PFSK-1 (cell line): ENCODE data around the gene SMIM45.

ENCODE experiments used
- POLR2AphosphoS5 ChIP-seq: IDR thresholded peaks from 2 replicates; pipeline ENCODE4 v1.6.1; 2012; ENCODE audit warnings: low read depth, mild to moderate bottlenecking, control low read depth, low read length, moderate library complexity
- SIN3A ChIP-seq: IDR thresholded peaks from 2 replicates; pipeline ENCODE4 v1.6.1; 2012; ENCODE audit warnings: mild to moderate bottlenecking, low read length, moderate library complexity, borderline replicate concordance; ENCODE audit not compliant: insufficient read depth
- TF ChIP-seq, protein P1 (sequence below), 2 experiments: IDR thresholded peaks; 2 replicates each; pipeline versions ENCODE4 v1.6.1 to v1.8.0; 2011 to 2012; ENCODE audit warnings: low read depth in 2 of 2, low read length in 2 of 2, control low read depth in 1 of 2, inconsistent platforms in 1 of 2, mild to moderate bottlenecking in 1 of 2, moderate library complexity in 1 of 2; ENCODE audit not compliant: insufficient read depth in 1 of 2

DNA sequence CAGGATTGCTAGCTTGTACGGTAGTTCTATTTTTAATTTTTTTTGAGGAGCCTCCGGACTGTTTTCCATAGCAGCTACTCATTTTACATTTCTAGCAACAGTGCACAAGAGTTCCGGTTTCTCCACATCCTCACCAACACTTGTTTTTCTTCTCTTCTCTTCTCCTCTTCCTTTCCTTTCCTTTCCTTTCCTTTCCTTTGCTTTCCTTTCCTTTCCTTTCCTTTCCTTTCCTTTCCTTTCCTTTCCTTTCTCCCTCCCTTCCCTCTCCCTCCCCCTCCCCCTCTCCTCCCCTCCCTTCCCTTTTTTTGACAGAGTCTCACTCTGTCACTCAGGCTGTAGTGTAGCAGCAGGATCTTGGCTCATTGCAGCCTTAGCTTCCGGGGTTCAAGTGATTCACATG is 56.0 kb downstream of the SMIM45 start:
- TF ChIP-seq SIN3A (no peak), POLR2AphosphoS5 (no peak)
- TF ChIP-seq, protein P1, sequence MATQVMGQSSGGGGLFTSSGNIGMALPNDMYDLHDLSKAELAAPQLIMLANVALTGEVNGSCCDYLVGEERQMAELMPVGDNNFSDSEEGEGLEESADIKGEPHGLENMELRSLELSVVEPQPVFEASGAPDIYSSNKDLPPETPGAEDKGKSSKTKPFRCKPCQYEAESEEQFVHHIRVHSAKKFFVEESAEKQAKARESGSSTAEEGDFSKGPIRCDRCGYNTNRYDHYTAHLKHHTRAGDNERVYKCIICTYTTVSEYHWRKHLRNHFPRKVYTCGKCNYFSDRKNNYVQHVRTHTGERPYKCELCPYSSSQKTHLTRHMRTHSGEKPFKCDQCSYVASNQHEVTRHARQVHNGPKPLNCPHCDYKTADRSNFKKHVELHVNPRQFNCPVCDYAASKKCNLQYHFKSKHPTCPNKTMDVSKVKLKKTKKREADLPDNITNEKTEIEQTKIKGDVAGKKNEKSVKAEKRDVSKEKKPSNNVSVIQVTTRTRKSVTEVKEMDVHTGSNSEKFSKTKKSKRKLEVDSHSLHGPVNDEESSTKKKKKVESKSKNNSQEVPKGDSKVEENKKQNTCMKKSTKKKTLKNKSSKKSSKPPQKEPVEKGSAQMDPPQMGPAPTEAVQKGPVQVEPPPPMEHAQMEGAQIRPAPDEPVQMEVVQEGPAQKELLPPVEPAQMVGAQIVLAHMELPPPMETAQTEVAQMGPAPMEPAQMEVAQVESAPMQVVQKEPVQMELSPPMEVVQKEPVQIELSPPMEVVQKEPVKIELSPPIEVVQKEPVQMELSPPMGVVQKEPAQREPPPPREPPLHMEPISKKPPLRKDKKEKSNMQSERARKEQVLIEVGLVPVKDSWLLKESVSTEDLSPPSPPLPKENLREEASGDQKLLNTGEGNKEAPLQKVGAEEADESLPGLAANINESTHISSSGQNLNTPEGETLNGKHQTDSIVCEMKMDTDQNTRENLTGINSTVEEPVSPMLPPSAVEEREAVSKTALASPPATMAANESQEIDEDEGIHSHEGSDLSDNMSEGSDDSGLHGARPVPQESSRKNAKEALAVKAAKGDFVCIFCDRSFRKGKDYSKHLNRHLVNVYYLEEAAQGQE (IDR thresholded peaks at IDR 0.05; ENCODE audit: insufficient read depth in 1 of 2, low read depth in 2 of 2, low read length in 2 of 2): no peak
